ENCODE data around the gene ALOX15. TPM values are rescaled to one million over a fixed set of nuclear protein-coding genes. Genes with fewer than 3 reads are reported as not detected.
"Not testable (repeated sequence)": the region's sequence is repeated elsewhere in the genome, so short reads cannot be mapped to it uniquely, and the experiment has no call there.

Gene ALOX15
- total RNA-seq, 1 donor from 2014 or later: not detected

- DNase-seq (ENCODE audit: low read depth) (no peak), FAIRE-seq (peak; percentile 28)
- no peak for TF ChIP-seq CTCF (IDR thresholded peaks at IDR 0.05; ENCODE audit: insufficient read depth, low read length, severe bottlenecking)
These were observed 49.1 kb downstream of the ALOX15 start for GRCh38 chr17:4592240-4593005.

GRCh38 chr17:4591529-4591928, 49.9 kb downstream of the ALOX15 start:
- Histone ChIP-seq H3K36me3 (ENCODE audit: control insufficient read depth, insufficient read depth, low read length) (no peaks in the 10 kb centered on the region), H3K27me3 (ENCODE audit: control insufficient read depth, insufficient read depth, low read length) (peaks cover 17% of the 10 kb centered on the region), H3K4me3 (ENCODE audit: low read depth, low read length) (no peak overlapping the region)
- FAIRE-seq: no peak
- no peak for DNase-seq (ENCODE audit: low read depth)
- no peak for TF ChIP-seq CTCF (IDR thresholded peaks at IDR 0.05; ENCODE audit: insufficient read depth, low read length, severe bottlenecking)

More at GRCh38 chr17:4592240-4593005, 49.1 kb downstream of the ALOX15 start:
- no peak overlapping the region for H3K4me3 ChIP-seq (ENCODE audit: low read depth, low read length)
- no peaks in the 10 kb centered on the region for H3K36me3 ChIP-seq (ENCODE audit: control insufficient read depth, insufficient read depth, low read length)
- H3K27me3 ChIP-seq (ENCODE audit: control insufficient read depth, insufficient read depth, low read length): peaks cover 12% of the 10 kb centered on the region

GRCh38 chr17:4590981-4591453, 50.5 kb downstream of the ALOX15 start:
- Histone ChIP-seq H3K36me3 (ENCODE audit: control insufficient read depth, insufficient read depth, low read length) (no peaks in the 10 kb centered on the region), H3K4me3 (ENCODE audit: low read depth, low read length) (no peak overlapping the region), H3K27me3 (ENCODE audit: control insufficient read depth, insufficient read depth, low read length) (peaks cover 17% of the 10 kb centered on the region)
- peak; percentile 58 for FAIRE-seq
- no peak for TF ChIP-seq CTCF (IDR thresholded peaks at IDR 0.05; ENCODE audit: insufficient read depth, low read length, severe bottlenecking)
- DNase-seq (ENCODE audit: low read depth): no peak

GRCh38 chr17:4590042-4590441, 51.4 kb downstream of the ALOX15 start:
- peaks cover 24% of the 10 kb centered on the region for H3K27me3 ChIP-seq (ENCODE audit: control insufficient read depth, insufficient read depth, low read length)

GRCh38 chr17:4588898-4589625, 52.4 kb downstream of the ALOX15 start:
- H3K4me3 ChIP-seq (ENCODE audit: low read depth, low read length): no peak overlapping the region
- H3K27me3 ChIP-seq (ENCODE audit: control insufficient read depth, insufficient read depth, low read length): peaks cover 26% of the 10 kb centered on the region
- TF ChIP-seq CTCF (IDR thresholded peaks at IDR 0.05; ENCODE audit: insufficient read depth, low read length, severe bottlenecking): no peak
- DNase-seq (ENCODE audit: low read depth): no peak
- FAIRE-seq: peak; percentile 88
- no peaks in the 10 kb centered on the region for H3K36me3 ChIP-seq (ENCODE audit: control insufficient read depth, insufficient read depth, low read length)

More at GRCh38 chr17:4590042-4590441, 51.4 kb downstream of the ALOX15 start:
- not testable (repeated sequence) for DNase-seq (ENCODE audit: low read depth); FAIRE-seq; H3K4me3 ChIP-seq (ENCODE audit: low read depth, low read length); H3K36me3 ChIP-seq (ENCODE audit: control insufficient read depth, insufficient read depth, low read length)

GRCh38 chr17:4588391-4588790, 53.1 kb downstream of the ALOX15 start:
- DNase-seq (ENCODE audit: low read depth) (no peak), FAIRE-seq (no peak)
- TF ChIP-seq CTCF (IDR thresholded peaks at IDR 0.05; ENCODE audit: insufficient read depth, low read length, severe bottlenecking): no peak
- Histone ChIP-seq H3K36me3 (ENCODE audit: control insufficient read depth, insufficient read depth, low read length) (no peaks in the 10 kb centered on the region), H3K27me3 (ENCODE audit: control insufficient read depth, insufficient read depth, low read length) (peaks cover 32% of the 10 kb centered on the region), H3K4me3 (ENCODE audit: low read depth, low read length) (no peak overlapping the region)
